Testis (tissue), 2 donors: ENCODE data around the gene CCSER1.

Experiments
- POLR2A ChIP-seq: fragments of 450-650 bp; IDR thresholded peaks from one replicate; pipeline ENCODE4 v1.6.1; 2017; ENCODE audit warnings: antibody characterized with exemption, mild to moderate bottlenecking, moderate library complexity
- TF ChIP-seq, protein P1 (sequence below), 3 experiments: fragments of 450-650 bp in 2 of 3; fragments of 200-600 bp in 1 of 3; sonication (generic) in 1 of 3; IDR thresholded peaks; one replicate each; pipeline ENCODE4 v1.5.1; 2016 to 2019; ENCODE audit warnings: antibody characterized with exemption in 3 of 3, mild to moderate bottlenecking in 2 of 3, moderate library complexity in 1 of 3

GRCh38 chr4:90718931-90719330 is 591.7 kb downstream of the CCSER1 start:
- TF ChIP-seq, protein P1, sequence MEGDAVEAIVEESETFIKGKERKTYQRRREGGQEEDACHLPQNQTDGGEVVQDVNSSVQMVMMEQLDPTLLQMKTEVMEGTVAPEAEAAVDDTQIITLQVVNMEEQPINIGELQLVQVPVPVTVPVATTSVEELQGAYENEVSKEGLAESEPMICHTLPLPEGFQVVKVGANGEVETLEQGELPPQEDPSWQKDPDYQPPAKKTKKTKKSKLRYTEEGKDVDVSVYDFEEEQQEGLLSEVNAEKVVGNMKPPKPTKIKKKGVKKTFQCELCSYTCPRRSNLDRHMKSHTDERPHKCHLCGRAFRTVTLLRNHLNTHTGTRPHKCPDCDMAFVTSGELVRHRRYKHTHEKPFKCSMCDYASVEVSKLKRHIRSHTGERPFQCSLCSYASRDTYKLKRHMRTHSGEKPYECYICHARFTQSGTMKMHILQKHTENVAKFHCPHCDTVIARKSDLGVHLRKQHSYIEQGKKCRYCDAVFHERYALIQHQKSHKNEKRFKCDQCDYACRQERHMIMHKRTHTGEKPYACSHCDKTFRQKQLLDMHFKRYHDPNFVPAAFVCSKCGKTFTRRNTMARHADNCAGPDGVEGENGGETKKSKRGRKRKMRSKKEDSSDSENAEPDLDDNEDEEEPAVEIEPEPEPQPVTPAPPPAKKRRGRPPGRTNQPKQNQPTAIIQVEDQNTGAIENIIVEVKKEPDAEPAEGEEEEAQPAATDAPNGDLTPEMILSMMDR (IDR thresholded peaks at IDR 0.05), result no peak
- TF ChIP-seq POLR2A, result no peak
